NCI-H510A treated with DMSO at 0.1 percent for 48 hours (cell line): ENCODE results near the gene BDH1.
"Not testable (repeated sequence)": the region's sequence is repeated elsewhere in the genome, so short reads cannot be mapped to it uniquely, and the experiment has no call there.

Experiments
- DNase-seq: peaks from one replicate; lab custom pipeline; 2025; lab: John Stamatoyannopoulos, UW

The BDH1 gene

GRCh38 chr3:197555281-197556261, at the start of gene BDH1:
Gene BDH1, minus strand, starts transcription at chr3:197555968. Its CDS starts 9,525 bp downstream, at chr3:197546443.
- peak; percentile 78 for DNase-seq

- DNase-seq: no peak
Observed at GRCh38 chr3:197603317-197603933, 47.7 kb upstream of the BDH1 start.

GRCh38 chr3:197602351-197602750, 46.6 kb upstream of the BDH1 start:
- DNase-seq: not testable (repeated sequence)

- DNase-seq: not testable (repeated sequence)
Observed at GRCh38 chr3:197601566-197601840, 45.7 kb upstream of the BDH1 start.

- no peak for DNase-seq
Observed at GRCh38 chr3:197600796-197601565, 45.2 kb upstream of the BDH1 start.

GRCh38 chr3:197599089-197599765, 43.5 kb upstream of the BDH1 start:
- no peak for DNase-seq

- DNase-seq: no peak
Observed at GRCh38 chr3:197598404-197598980, 42.7 kb upstream of the BDH1 start.

GRCh38 chr3:197597335-197597734, 41.6 kb upstream of the BDH1 start:
- DNase-seq: no peak

- no peak for DNase-seq
Observed at GRCh38 chr3:197595470-197596185, 39.9 kb upstream of the BDH1 start.

GRCh38 chr3:197593046-197593380, 37.2 kb upstream of the BDH1 start:
- DNase-seq: no peak

- DNase-seq: no peak
Observed at GRCh38 chr3:197592361-197593045, 36.7 kb upstream of the BDH1 start.

- DNase-seq: no peak
Observed at GRCh38 chr3:197591816-197592215, 36.0 kb upstream of the BDH1 start.

GRCh38 chr3:197590313-197590962, 34.7 kb upstream of the BDH1 start:
- DNase-seq: peak; percentile 64

- DNase-seq: no peak
Observed at GRCh38 chr3:197589545-197589944, 33.8 kb upstream of the BDH1 start.

GRCh38 chr3:197586768-197587167, 31.0 kb upstream of the BDH1 start:
- not testable (repeated sequence) for DNase-seq

- DNase-seq: no peak
Observed at GRCh38 chr3:197586181-197586580, 30.4 kb upstream of the BDH1 start.

GRCh38 chr3:197584733-197585132, 29.0 kb upstream of the BDH1 start:
- no peak for DNase-seq

- DNase-seq: no peak
Observed at GRCh38 chr3:197583371-197583770, 27.6 kb upstream of the BDH1 start.

- no peak for DNase-seq
Observed at GRCh38 chr3:197580253-197580691, 24.5 kb upstream of the BDH1 start.

GRCh38 chr3:197578376-197578775, 22.6 kb upstream of the BDH1 start:
- no peak for DNase-seq
